Measurements from ENCODE around the gene STAMBP.

GRCh38 chr2:73920577-73921545 is 92.1 kb downstream of the STAMBP start:
- TF ChIP-seq POLR2A (IDR thresholded peaks at IDR 0.05) (no peak), CTCF (IDR thresholded peaks at IDR 0.05) (peak; percentile 13 to 42 (median 28)), POLR2AphosphoS5 (IDR thresholded peaks at IDR 0.05) (peak in 2 of 3 donors; percentile 6 to 65)
